ENCODE results near the gene ATG10. TPM values are rescaled to one million over a fixed set of nuclear protein-coding genes. Genes with fewer than 3 reads are reported as not detected.
"Not testable (repeated sequence)": the region's sequence is repeated elsewhere in the genome, so short reads cannot be mapped to it uniquely, and the experiment has no call there.

Gene ATG10
- total RNA-seq, 1 donor from 2014 or later, result 8.7 TPM

DNA sequence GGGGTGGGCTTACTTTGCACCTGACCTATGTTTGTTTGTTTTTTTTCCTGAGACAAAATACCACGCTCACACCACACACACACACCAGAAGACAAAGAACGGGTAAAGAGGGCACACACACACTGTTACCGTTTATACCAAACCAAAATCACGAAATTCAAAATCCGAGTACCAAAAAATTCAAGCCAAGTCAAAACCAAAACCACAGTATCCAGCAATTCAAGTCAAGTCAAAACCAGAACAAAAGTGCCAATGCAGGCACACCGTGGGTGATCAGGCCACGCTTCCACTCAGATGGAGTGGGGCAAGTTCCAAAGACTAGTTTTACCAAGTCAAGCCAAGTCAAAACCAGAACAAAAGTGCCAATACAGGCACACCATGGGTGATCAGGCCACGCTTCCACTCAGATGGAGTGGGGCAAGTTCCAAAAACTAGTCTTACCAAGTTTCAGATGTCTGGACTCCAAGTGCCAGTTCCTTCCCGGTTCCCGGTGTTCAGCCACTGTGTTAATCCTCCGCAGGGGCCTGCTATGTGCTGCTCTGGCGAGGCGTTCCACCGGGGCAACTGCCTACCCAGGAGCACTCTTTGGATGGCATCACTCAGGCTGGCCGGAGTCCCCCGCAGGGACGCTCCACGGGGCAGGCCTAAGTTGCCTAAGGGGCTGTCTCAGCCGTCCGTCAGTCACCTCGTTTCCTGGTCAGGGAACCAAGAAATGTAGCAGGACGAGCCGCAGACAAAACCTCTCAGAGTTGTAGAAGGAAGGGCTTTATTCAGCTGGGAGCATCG is 300.9 kb downstream of the ATG10 start:
- Mint-ChIP-seq H3K4me1 (ENCODE audit: unreplicated experiment) (peaks cover 20% of the 10 kb centered on the region), H3K4me3 (peak overlapping the region; percentile 12), H3K27ac (peak overlapping the region; percentile 50), H3K36me3 (peaks cover 67% of the 10 kb centered on the region)
- not testable (repeated sequence) for H3K9me3 Mint-ChIP-seq; DNase-seq (ENCODE audit: extremely low spot score, unreplicated experiment); H3K27me3 Mint-ChIP-seq

DNA sequence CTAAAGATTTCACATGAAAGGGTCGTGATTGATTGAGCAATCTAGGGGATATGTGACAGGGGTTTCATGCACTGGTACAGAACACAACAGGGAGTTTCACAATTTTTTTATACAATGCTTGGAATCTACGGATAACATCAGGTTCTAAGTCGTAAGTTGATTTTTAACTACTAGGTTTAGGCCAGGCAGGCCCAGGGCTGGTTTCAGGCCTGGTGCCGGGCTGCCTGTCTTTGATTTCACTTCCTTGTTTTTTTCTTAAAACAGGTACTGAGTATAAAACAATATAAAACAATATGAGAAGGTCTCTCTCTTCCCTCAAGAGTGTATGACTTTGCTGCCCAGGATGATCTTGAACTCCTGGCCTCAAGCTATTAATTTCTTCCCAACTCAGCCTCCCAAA is 301.6 kb downstream of the ATG10 start:
- H3K36me3 Mint-ChIP-seq, result peaks cover 64% of the 10 kb centered on the region
- H3K4me1 Mint-ChIP-seq (ENCODE audit: unreplicated experiment), result peaks cover 22% of the 10 kb centered on the region
- H3K27me3 Mint-ChIP-seq; DNase-seq (ENCODE audit: extremely low spot score, unreplicated experiment); H3K4me3 Mint-ChIP-seq; H3K9me3 Mint-ChIP-seq: not testable (repeated sequence)
- H3K27ac Mint-ChIP-seq, result peak overlapping the region; percentile 50

DNA sequence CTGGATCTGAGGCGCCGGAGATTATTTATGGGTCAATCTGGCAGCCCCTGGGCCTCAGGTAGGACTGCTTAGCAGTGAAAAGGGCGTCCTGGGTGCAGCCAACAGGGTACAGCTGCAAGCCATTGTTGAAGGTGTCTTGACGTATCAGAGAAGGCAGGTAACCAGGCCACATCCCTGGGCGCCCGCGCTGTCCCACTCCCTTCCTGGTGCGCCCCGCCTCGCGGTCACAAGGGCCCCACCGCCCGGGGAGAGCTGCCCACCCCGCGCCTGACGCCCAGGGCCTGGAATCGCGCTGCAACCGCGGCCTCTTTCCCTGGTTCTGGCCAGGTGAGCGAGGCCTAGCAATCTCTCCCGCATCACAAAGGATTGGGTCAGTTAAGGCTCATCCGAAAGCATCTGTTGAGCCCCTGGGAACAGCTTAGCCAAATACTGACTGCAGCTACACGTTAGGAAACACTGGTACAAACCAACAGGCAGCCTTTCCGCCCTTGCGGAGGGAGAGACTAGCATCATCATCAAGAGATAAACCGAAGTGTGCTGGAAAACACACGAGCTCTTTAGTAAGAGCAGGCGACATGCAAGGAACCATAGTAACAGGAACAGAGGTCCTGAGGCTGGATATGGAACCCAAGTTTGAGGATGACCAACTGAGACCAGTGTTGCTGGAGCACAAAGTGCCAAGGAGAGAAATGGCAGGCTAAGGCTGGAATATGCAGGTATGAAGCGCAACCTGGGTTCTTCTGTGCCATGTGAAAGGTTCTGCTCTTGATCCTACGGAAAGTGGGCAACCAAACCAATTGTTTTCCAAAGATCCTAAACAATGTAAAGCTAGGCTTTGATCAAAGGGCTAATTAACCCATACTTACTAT is 302.8 kb downstream of the ATG10 start:
- H3K36me3 Mint-ChIP-seq, result peaks cover 57% of the 10 kb centered on the region
- no peak for DNase-seq (ENCODE audit: extremely low spot score, unreplicated experiment)
- H3K4me3 Mint-ChIP-seq, result peak overlapping the region; percentile 57
- no peak for TF ChIP-seq CTCF (conservative IDR thresholded peaks at IDR 0.05)
- H3K9me3 Mint-ChIP-seq, result no peaks in the 10 kb centered on the region
- H3K27ac Mint-ChIP-seq, result peak overlapping the region; percentile 51
- H3K27me3 Mint-ChIP-seq, result no peaks in the 10 kb centered on the region
- H3K4me1 Mint-ChIP-seq (ENCODE audit: unreplicated experiment), result peaks cover 25% of the 10 kb centered on the region

DNA sequence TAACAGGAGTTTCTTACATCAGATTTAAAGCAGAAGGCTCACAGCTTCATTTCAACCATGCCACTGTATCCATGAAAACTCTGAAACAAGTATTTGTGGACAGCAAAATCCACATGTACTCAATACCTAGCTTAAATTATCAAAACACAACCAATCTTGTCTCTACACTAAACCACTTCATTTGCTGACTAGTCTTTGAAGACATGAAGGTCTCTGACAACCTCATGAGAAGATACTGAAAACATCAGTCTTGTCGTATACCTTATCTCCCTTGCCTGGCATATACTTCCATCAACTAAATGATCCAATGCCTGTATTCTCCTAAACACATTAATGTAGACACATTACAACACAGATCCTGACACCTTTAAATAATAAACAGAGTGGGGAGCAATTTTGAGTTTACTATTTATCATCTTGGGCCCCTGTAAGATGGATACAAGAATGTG is 303.4 kb downstream of the ATG10 start:
- Mint-ChIP-seq H3K9me3 (no peaks in the 10 kb centered on the region), H3K4me1 (ENCODE audit: unreplicated experiment) (peaks cover 25% of the 10 kb centered on the region), H3K27ac (peak overlapping the region; percentile 29), H3K27me3 (no peaks in the 10 kb centered on the region), H3K36me3 (peaks cover 52% of the 10 kb centered on the region), H3K4me3 (peak overlapping the region; percentile 65)
- TF ChIP-seq CTCF (conservative IDR thresholded peaks at IDR 0.05), result no peak
- no peak for DNase-seq (ENCODE audit: extremely low spot score, unreplicated experiment)

DNA sequence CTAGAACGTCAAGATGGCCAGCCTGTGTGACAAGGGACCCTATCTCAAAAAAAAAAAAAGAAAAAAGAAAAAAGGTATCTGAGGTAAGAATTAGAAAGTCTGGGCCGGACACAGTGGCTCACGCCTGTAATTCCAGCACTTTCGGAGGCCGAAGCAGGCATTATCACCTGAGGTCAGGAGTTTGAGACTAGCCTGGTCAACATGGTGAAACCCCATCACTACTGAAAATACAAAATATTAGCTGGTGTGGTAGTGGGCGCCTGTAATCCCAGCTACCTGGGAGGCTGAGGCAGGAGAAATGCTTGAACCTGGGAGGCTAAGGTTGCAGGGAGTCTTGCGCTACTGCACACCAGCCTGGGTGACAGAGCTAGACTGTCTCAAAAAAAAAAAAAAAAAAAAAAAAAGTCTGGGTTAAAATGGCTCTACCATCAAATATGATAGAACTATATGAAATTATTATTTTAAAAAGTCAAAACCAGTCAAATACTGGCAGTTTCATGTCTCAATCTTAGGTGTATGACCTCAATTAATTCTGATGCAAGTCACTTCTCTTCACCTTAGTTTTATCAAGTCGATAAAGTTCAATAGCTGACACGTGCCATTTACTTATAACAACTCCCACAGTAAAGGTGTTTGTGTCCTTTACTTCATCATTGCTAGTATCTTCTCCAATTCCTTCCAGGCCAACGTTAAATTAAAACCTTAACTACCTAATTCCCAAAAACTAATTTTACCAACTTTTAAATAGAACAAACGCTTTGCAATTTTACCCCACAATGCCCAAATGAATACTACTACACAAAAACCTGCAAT is 305.2 kb downstream of the ATG10 start:
- peak overlapping the region; percentile 98 for H3K27ac Mint-ChIP-seq
- H3K9me3 Mint-ChIP-seq, result no peaks in the 10 kb centered on the region
- H3K27me3 Mint-ChIP-seq, result no peaks in the 10 kb centered on the region
- no peak for DNase-seq (ENCODE audit: extremely low spot score, unreplicated experiment)
- H3K4me1 Mint-ChIP-seq (ENCODE audit: unreplicated experiment), result peaks cover 25% of the 10 kb centered on the region
- peak overlapping the region; percentile 94 for H3K4me3 Mint-ChIP-seq
- peaks cover 47% of the 10 kb centered on the region for H3K36me3 Mint-ChIP-seq
- no peak for TF ChIP-seq CTCF (conservative IDR thresholded peaks at IDR 0.05)

DNA sequence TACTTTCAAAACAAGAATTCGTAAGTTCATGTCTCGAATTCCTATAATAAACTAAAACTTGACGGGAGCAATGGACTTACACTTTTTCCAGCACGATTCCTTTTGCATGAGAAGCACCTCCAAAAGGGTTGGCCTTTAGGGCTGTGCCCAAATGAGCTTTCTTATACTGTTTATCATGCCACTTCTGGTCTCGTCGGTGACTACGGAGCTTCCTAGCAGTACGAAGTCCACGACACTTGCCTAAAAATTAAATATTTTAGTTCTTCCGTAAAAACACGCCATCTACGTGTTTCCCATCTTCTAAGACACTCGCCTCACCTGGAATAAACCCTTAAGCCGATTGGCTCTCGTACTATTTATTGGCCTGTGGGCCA is 305.8 kb downstream of the ATG10 start:
- H3K27ac Mint-ChIP-seq, result peak overlapping the region; percentile 98
- no peak for TF ChIP-seq CTCF (conservative IDR thresholded peaks at IDR 0.05)

More for the DNA sequence above, 305.8 kb downstream of the ATG10 start:
- DNase-seq (ENCODE audit: extremely low spot score, unreplicated experiment), result no peak
- H3K27me3 Mint-ChIP-seq, result no peaks in the 10 kb centered on the region
- no peaks in the 10 kb centered on the region for H3K9me3 Mint-ChIP-seq
- H3K4me3 Mint-ChIP-seq, result peak overlapping the region; percentile 94
- H3K4me1 Mint-ChIP-seq (ENCODE audit: unreplicated experiment), result peaks cover 22% of the 10 kb centered on the region
- H3K36me3 Mint-ChIP-seq, result peaks cover 43% of the 10 kb centered on the region
